Ectodermal cell (in vitro differentiated cells): ENCODE measurements around the gene RAB3B.

ENCODE experiments used
- H3K27ac ChIP-seq: 2 replicates; pipeline ENCODE4 v1.7.0; 2013; ENCODE audit warnings: mild to moderate bottlenecking, low read depth, low read length; ENCODE audit not compliant: insufficient read depth, poor library complexity, severe bottlenecking
- H3K27me3 ChIP-seq: 2 replicates; pipeline ENCODE4 v1.7.0; 2013; ENCODE audit warnings: mild to moderate bottlenecking, low read length; ENCODE audit not compliant: insufficient read depth, control insufficient read depth, poor library complexity, severe bottlenecking
- H3K36me3 ChIP-seq: one replicate; pipeline ENCODE4 v1.7.0; 2013; ENCODE audit warnings: low read length; ENCODE audit not compliant: control insufficient read depth, insufficient read depth
- H3K4me1 ChIP-seq: one replicate; pipeline ENCODE4 v1.7.0; 2013; ENCODE audit warnings: low read length; ENCODE audit not compliant: control insufficient read depth, insufficient read depth
- H3K4me3 ChIP-seq: 2 replicates; pipeline ENCODE4 v1.7.0; 2013; ENCODE audit warnings: low read depth, low read length, control low read depth; ENCODE audit not compliant: insufficient read depth
- H3K9me3 ChIP-seq: 2 replicates; pipeline ENCODE4 v1.7.0; 2013; ENCODE audit warnings: mild to moderate bottlenecking, low read length, moderate library complexity; ENCODE audit not compliant: control insufficient read depth
- WGBS, 2 experiments: methylation state at CpG; one replicate each; pipeline ENCODE4 v1.1.7; 2013; ENCODE audit warnings: missing lambda C conversion rate in 2 of 2; 5-methylcytosine and 5-hydroxymethylcytosine counted together

The RAB3B gene

DNA sequence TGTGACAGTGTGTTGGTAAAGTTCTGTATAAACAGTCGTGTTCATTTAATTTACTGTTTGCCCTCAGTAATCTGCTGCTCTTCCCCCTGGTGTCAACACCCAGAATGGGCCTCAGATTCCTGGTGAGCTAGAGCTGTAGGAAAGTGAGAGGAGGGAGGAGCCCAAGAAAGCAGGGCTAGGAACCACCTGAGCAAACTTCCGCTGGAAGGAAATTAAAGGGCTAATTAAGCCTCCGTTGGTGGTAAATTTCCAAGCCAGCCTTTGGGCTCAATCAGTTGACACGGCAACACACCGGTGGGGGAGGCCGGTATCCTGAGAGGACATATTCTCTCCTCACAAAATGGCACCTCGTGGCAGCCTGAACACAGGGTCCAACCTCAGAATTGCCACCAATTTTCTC lies 32.9 kb downstream of the RAB3B start:
- Histone ChIP-seq H3K27ac (no peak overlapping the region), H3K36me3 (no peaks in the 10 kb centered on the region), H3K9me3 (no peaks in the 10 kb centered on the region), H3K4me3 (no peak overlapping the region), H3K27me3 (no peaks in the 10 kb centered on the region), H3K4me1 (peaks cover 6% of the 10 kb centered on the region)
- 66% methylated on average over 7 of the region's 7 CpGs for WGBS, 2 experiments

DNA sequence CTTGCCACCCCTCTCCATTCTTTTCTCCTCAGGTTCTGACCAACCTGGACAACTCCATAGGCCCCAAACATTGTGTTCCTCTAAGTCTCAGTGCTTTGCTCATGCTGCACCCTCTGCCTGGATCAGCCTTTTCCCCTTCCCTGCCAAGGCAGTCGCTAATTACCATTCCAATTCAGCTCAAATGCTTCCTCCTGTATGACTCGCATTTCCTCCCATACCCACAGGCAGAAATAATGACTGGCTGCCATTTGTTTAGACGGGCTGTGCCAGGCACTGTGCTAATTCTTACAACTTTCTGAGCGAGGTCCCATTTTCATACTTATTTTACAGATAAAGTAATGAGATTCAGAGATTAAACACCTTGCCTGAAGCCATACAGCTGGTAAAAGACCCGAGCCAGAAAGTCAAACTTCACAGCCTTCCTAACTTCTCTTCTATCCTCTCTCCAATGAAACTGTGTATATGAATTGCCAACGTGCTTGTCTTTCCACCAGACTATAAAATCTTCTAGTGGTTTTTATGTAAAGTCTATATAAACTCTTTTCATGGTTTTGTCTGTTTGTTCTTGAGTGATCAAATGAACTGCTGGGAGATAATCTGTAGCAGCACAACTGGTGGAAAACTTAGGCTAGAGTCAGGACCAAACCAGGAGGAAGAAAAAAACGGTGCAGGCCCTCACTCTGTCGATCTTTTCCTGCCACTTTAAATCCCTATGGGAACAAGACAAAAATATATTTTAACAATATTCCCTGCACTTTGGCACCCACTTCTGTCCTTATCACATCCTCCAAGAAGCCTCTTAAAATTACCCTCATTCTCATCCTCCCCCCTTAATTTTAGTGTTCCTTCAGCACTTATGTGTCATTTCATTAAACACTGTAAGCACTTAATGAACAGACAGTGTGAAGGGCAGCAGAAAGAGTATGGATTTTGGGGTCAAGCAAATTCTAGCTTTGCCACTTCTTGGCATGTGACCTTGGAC lies 33.7 kb downstream of the RAB3B start:
- H3K4me3 ChIP-seq = no peak overlapping the region
- H3K36me3 ChIP-seq = no peaks in the 10 kb centered on the region
- H3K27me3 ChIP-seq = no peaks in the 10 kb centered on the region
- H3K4me1 ChIP-seq = peaks cover 6% of the 10 kb centered on the region
- H3K9me3 ChIP-seq = no peaks in the 10 kb centered on the region
- no peak overlapping the region for H3K27ac ChIP-seq
- WGBS, 2 experiments = 47 to 57% methylated on average over 7 to 8 of the region's 8 CpGs

DNA sequence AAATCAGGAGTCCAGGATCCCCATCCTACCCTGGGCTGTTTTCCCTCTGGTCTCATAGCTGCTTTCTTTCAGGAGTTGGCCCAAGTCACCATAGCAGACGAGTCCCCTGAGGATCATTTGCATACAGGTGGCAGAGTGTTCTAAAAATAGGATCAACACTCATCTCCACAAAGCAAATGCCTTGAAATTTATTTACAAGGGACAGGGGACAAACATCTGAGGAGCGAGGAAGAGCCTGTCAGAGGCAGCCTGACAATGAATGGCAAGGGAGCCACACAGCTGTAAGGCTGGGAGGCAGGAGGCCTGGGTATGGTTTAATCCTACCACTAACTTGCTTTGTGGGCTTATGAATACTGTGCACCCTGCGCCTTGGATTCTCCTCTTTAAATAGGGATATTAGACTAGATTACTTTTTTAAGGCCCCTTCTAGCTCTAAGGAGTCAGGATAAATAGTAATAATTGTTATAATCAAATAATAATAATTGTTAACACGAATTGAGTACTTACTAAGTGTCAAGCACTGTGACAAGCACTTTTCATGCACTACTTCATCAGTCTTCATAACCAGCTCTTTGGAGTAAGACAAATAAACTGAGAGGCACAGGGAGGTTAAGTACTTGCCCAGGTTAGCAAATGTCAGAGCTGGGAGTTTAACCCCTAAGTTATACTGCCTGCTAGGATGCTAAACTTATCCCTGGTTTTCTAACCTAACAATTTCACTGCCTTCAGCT lies 34.5 kb downstream of the RAB3B start:
- 81 to 83% methylated on average over 3 to 4 of the region's 4 CpGs for WGBS, 2 experiments
- H3K9me3 ChIP-seq = no peaks in the 10 kb centered on the region
- H3K36me3 ChIP-seq = no peaks in the 10 kb centered on the region
- no peak overlapping the region for H3K27ac ChIP-seq
- peaks cover 6% of the 10 kb centered on the region for H3K4me1 ChIP-seq
- no peak overlapping the region for H3K4me3 ChIP-seq
- H3K27me3 ChIP-seq = no peaks in the 10 kb centered on the region

DNA sequence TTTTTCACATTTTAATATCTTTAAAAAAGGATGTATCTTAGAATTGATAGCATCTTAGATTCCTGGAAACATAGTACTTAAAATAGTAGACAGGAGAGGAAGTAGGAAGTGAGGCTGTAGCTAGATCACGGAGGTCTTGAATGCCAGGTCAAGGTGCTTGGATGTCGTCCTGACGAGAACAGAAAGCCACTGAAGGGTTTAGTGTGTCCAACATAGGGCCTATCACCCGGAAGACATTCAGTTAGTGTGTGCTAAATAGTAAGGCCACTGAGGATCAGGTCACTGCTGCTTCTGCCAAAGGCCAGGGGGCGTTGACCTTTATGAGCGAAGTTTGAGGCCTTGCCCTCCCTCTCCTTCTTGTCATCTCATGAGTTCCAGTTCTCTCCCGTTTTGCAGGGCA lies 35.7 kb downstream of the RAB3B start:
- Histone ChIP-seq H3K36me3 (peaks cover 7% of the 10 kb centered on the region), H3K4me3 (no peak overlapping the region), H3K27ac (no peak overlapping the region), H3K27me3 (no peaks in the 10 kb centered on the region), H3K9me3 (no peaks in the 10 kb centered on the region), H3K4me1 (peaks cover 6% of the 10 kb centered on the region)
- WGBS, 2 experiments = 93 to 96% methylated on average over 6 of the region's 7 CpGs

DNA sequence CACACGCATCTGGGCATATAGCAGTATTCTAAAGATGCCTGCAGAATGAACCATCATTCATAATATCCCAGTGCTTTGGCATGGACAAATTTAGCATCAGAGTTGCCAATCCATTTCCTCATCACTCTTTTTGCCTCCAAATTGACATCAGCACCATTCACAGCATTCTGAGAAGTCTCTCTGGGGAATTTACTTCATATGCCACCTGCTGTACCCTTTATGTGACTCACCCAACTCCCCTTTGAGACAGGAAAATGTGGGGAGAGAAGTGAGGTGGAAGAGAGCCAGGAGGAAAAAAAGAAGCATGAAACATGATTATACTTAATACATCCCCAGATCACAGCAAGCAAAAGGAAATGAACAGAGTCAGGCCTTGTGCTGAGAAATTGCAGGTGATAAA lies 37.4 kb downstream of the RAB3B start:
- H3K4me1 ChIP-seq = peaks cover 6% of the 10 kb centered on the region
- no peak overlapping the region for H3K4me3 ChIP-seq
- 92 to 100% methylated on average over 1 of the region's 1 CpG for WGBS, 2 experiments
- no peaks in the 10 kb centered on the region for H3K9me3 ChIP-seq
- H3K36me3 ChIP-seq = peaks cover 12% of the 10 kb centered on the region
- H3K27ac ChIP-seq = no peak overlapping the region
- H3K27me3 ChIP-seq = no peaks in the 10 kb centered on the region

DNA sequence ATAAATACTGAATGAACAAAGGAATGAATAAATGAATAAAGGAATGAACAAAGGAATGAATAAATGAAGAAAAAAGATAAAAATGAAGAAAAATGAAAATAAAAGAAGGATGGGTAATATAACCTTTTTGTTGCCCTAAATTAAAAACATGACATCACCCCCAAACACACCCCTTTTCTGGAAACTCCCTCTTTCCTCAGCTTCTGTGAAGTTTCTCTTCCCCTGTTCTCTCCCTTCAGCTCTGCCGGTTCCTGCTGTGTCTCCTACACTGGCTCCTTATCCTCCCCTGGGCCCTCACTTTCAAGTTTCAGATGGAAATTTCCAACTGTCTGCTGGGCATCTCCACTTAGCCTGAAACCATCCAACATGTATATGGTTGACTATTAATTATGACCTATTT lies 37.9 kb downstream of the RAB3B start:
- H3K9me3 ChIP-seq = no peaks in the 10 kb centered on the region
- WGBS, 2 experiments = 77 to 82% methylated on average over 1 of the region's 1 CpG
- H3K4me1 ChIP-seq = peaks cover 2% of the 10 kb centered on the region
- H3K4me3 ChIP-seq = no peak overlapping the region
- H3K27me3 ChIP-seq = no peaks in the 10 kb centered on the region
- H3K36me3 ChIP-seq = peaks cover 12% of the 10 kb centered on the region
- no peak overlapping the region for H3K27ac ChIP-seq

DNA sequence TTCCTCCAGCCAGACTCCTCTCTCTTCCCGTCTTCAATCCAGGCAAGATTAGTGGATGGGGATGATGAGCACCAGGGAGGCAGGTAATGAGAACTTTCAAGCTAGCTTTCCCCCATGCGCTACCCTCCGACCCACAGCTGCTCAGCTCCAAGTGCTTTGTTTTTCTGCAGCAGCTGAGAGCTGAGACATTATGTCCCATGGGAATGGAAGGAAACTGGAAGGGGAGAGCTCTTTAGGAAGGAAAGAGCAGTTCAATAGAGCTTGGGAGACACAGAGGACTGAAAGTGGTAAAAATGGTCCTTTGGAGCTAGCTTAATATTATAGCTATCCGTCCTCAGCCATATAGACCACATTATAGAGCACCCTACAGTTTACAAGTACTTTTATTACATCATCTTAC lies 39.8 kb downstream of the RAB3B start:
- no peak overlapping the region for H3K4me3 ChIP-seq
- H3K27ac ChIP-seq = no peak overlapping the region
- H3K9me3 ChIP-seq = no peaks in the 10 kb centered on the region
- no peaks in the 10 kb centered on the region for H3K27me3 ChIP-seq
- H3K4me1 ChIP-seq = no peaks in the 10 kb centered on the region
- 94 to 97% methylated on average over 4 of the region's 4 CpGs for WGBS, 2 experiments
- peaks cover 12% of the 10 kb centered on the region for H3K36me3 ChIP-seq

DNA sequence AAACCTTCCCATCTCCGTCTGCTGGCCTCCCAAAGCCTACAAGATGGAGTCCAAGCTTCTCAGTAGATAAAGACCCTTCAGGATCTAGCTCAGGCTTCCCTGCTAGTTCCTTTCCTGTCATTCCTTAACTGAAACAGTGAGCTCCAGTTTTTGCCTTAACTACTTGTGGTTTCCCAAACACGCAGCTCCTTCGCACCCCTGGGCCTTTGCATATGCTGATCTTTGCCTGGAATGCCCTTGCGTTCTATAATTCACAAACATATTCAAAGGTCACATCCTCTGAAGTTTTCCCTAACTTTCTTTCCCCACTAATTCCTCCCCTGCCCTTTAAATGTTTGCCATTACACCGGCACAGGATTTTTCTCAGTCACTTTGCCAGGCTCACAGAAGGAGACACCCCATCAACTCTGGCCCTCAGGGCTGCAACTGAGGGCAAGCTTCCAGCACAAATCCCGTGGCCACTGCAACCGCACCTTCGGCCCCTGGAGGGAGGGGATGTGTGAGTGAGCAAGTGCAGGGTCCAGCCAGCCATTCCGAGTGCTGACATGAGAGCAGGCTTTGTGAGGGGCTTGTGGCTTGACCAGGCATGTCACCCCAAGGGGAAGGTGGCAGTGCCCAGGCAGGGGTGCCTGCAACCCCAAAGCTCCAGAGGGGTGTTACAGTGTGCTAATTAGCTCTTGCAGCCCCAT lies 41.3 kb downstream of the RAB3B start:
- Histone ChIP-seq H3K4me3 (no peak overlapping the region), H3K27me3 (no peaks in the 10 kb centered on the region), H3K27ac (no peak overlapping the region), H3K4me1 (no peaks in the 10 kb centered on the region), H3K36me3 (peaks cover 12% of the 10 kb centered on the region), H3K9me3 (no peaks in the 10 kb centered on the region)
- 95% methylated on average over 8 of the region's 9 CpGs for WGBS, 2 experiments

DNA sequence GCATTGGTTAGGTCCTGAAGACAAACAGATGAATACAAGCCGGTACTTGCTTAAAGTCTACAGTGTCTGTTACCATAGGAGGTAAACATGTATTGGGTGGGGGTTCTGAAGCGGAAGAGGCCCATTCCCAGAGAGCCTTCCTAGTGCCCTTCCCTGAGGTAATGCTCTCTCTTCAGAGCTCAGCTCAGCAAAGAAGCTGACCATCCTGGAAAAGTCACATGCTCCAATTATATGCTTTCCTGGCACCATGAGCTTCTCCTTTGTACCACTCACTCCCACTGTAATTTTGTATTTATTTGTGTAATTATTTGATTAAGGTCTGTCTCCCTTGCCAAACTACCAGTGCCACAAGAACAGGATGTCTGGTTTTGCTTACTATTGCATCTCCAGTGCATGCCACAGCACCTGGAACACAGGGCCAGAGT lies 42.0 kb downstream of the RAB3B start:
- 92 to 100% methylated on average over 2 of the region's 2 CpGs for WGBS, 2 experiments

DNA sequence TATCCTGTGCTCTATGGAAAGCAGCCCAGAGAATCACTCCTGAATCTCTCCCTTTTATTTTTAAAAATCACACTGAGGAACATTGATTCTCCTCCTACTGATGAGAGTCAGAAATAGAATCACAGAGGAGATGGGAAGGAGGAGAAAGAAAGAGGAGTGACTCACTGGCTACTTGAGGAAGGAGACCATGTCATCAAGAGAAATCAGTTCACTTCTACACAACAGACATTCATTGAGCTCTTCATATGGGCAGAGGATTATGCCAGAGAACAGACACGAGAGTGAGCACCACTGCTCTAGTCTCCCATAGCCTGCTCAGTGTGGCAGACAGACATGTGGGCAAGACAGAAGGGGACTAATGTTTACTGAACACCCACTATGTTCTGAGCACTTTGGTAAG lies 44.2 kb downstream of the RAB3B start:
- no peaks in the 10 kb centered on the region for H3K9me3 ChIP-seq
- H3K4me3 ChIP-seq = no peak overlapping the region
- H3K4me1 ChIP-seq = no peaks in the 10 kb centered on the region
- 86 to 100% methylated on average over 1 of the region's 1 CpG for WGBS, 2 experiments
- no peaks in the 10 kb centered on the region for H3K27me3 ChIP-seq
- H3K36me3 ChIP-seq = peaks cover 12% of the 10 kb centered on the region
- no peak overlapping the region for H3K27ac ChIP-seq

More for the DNA sequence above, 42.0 kb downstream of the RAB3B start:
- H3K27ac ChIP-seq = no peak overlapping the region
- peaks cover 12% of the 10 kb centered on the region for H3K36me3 ChIP-seq
- H3K9me3 ChIP-seq = no peaks in the 10 kb centered on the region
- H3K27me3 ChIP-seq = no peaks in the 10 kb centered on the region
- H3K4me1 ChIP-seq = no peaks in the 10 kb centered on the region
- no peak overlapping the region for H3K4me3 ChIP-seq
